OCI-LY3 (cell line): Measurements from ENCODE around the gene PROSER3.

Experiments used
- H2AFZ ChIP-seq: fragments of 200-600, 300-600 bp; shearing (Covaris generic); 2 replicates; pipeline ENCODE4 v1.6.0; 2014; ENCODE audit warnings: antibody characterized with exemption, low read depth, low read length
- H3K27ac ChIP-seq: fragments of 200-600, 300-600 bp; sonication (generic); 2 replicates; pipeline ENCODE4 v1.5.1; 2014; ENCODE audit warnings: mild to moderate bottlenecking, low read length, moderate library complexity, mixed read lengths
- H3K27me3 ChIP-seq: fragments of 200-600, 300-600 bp; sonication (generic); 2 replicates; pipeline ENCODE4 v1.6.1; 2014; ENCODE audit warnings: low read depth, low read length, mixed read lengths
- H3K36me3 ChIP-seq: fragments of 200-600, 300-600 bp; sonication (generic); replicated peaks from 2 replicates; pipeline ENCODE3; 2014; ENCODE audit warnings: low read depth, low read length, mixed read lengths
- H3K4me1 ChIP-seq: fragments of 300-600, 200-600 bp; sonication (generic); 2 replicates; pipeline ENCODE4 v1.6.1; 2014; ENCODE audit warnings: low read length, mixed read lengths
- H3K4me2 ChIP-seq: fragments of 200-600, 300-600 bp; sonication (generic); 2 replicates; pipeline ENCODE4 v1.6.1; 2014; ENCODE audit warnings: low read length, mixed read lengths
- H3K4me3 ChIP-seq: fragments of 300-600, 200-600 bp; sonication (generic); 2 replicates; pipeline ENCODE4 v1.5.1; 2014; ENCODE audit warnings: antibody characterized with exemption, mild to moderate bottlenecking, low read length, moderate library complexity
- H3K79me2 ChIP-seq: fragments of 300-600, 200-600 bp; shearing (Covaris generic); 2 replicates; pipeline ENCODE4 v1.6.1; 2014; ENCODE audit warnings: mild to moderate bottlenecking, low read length, mixed read lengths
- H3K9ac ChIP-seq: fragments of 300-600, 200-600 bp; shearing (Covaris generic); 2 replicates; pipeline ENCODE4 v1.6.0; 2014; ENCODE audit warnings: mild to moderate bottlenecking, low read length, moderate library complexity
- H3K9me3 ChIP-seq: fragments of 200-600, 300-600 bp; shearing (Covaris generic); 2 replicates; pipeline ENCODE4 v1.6.1; 2014; ENCODE audit warnings: low read length, mixed read lengths; ENCODE audit not compliant: insufficient read depth
- H4K20me1 ChIP-seq: fragments of 200-600, 300-600 bp; sonication (generic); 2 replicates; pipeline ENCODE4 v1.6.1; 2016; ENCODE audit warnings: low read length, mixed read lengths; ENCODE audit not compliant: insufficient read depth
- CTCF ChIP-seq: fragments of 200-600, 300-600 bp; sonication (generic); IDR thresholded peaks from 2 replicates; pipeline ENCODE4 v1.5.1; 2014; ENCODE audit warnings: antibody characterized with exemption, low read length, low read depth
- EZH2phosphoT487 ChIP-seq: fragments of 200-600 bp; shearing (Covaris generic); IDR thresholded peaks from 2 replicates; pipeline ENCODE4 v1.6.1; 2018; ENCODE audit warnings: antibody characterized with exemption, mixed run types, low read depth

PROSER3 gene

GRCh38 chr19:35785339-35785627 is 27.3 kb downstream of the PROSER3 start:
- no peak overlapping the region for H2AFZ ChIP-seq
- H3K4me2 ChIP-seq, result no peak overlapping the region
- no peak overlapping the region for H3K4me3 ChIP-seq
- H3K27ac ChIP-seq, result no peak overlapping the region
- no peak overlapping the region for H3K9ac ChIP-seq
- H3K36me3 ChIP-seq, result no peaks in the 10 kb centered on the region
- TF ChIP-seq EZH2phosphoT487, result no peak
- no peak for TF ChIP-seq CTCF
- H3K4me1 ChIP-seq, result peaks cover 12% of the 10 kb centered on the region
- no peaks in the 10 kb centered on the region for H3K27me3 ChIP-seq
- no peaks in the 10 kb centered on the region for H3K9me3 ChIP-seq
- H3K79me2 ChIP-seq, result no peaks in the 10 kb centered on the region
- no peaks in the 10 kb centered on the region for H4K20me1 ChIP-seq

- Histone ChIP-seq H3K79me2 (no peaks in the 10 kb centered on the region), H3K36me3 (no peaks in the 10 kb centered on the region), H3K4me2 (no peak overlapping the region), H3K9ac (no peak overlapping the region), H3K27me3 (no peaks in the 10 kb centered on the region), H3K4me3 (no peak overlapping the region), H2AFZ (no peak overlapping the region), H4K20me1 (no peaks in the 10 kb centered on the region), H3K4me1 (peaks cover 12% of the 10 kb centered on the region), H3K9me3 (no peaks in the 10 kb centered on the region), H3K27ac (no peak overlapping the region)
- TF ChIP-seq CTCF (no peak), EZH2phosphoT487 (no peak)
Observed at GRCh38 chr19:35786299-35787160, 28.6 kb downstream of the PROSER3 start.

GRCh38 chr19:35787227-35787799 is 29.3 kb downstream of the PROSER3 start:
- Histone ChIP-seq H3K36me3 (no peaks in the 10 kb centered on the region), H3K4me3 (no peak overlapping the region), H3K27ac (no peak overlapping the region), H2AFZ (no peak overlapping the region), H3K9me3 (no peaks in the 10 kb centered on the region), H3K4me2 (no peak overlapping the region), H3K9ac (no peak overlapping the region), H3K27me3 (no peaks in the 10 kb centered on the region), H3K79me2 (no peaks in the 10 kb centered on the region), H3K4me1 (peaks cover 12% of the 10 kb centered on the region), H4K20me1 (no peaks in the 10 kb centered on the region)
- TF ChIP-seq EZH2phosphoT487 (no peak), CTCF (no peak)

- H4K20me1 ChIP-seq, result no peaks in the 10 kb centered on the region
- H3K4me2 ChIP-seq, result no peak overlapping the region
- H3K9ac ChIP-seq, result no peak overlapping the region
- no peaks in the 10 kb centered on the region for H3K79me2 ChIP-seq
- no peaks in the 10 kb centered on the region for H3K9me3 ChIP-seq
- H3K27ac ChIP-seq, result no peak overlapping the region
- no peaks in the 10 kb centered on the region for H3K27me3 ChIP-seq
- H3K4me1 ChIP-seq, result peaks cover 3% of the 10 kb centered on the region
- no peak overlapping the region for H2AFZ ChIP-seq
- no peak for TF ChIP-seq CTCF
- no peak for TF ChIP-seq EZH2phosphoT487
- no peaks in the 10 kb centered on the region for H3K36me3 ChIP-seq
- H3K4me3 ChIP-seq, result no peak overlapping the region
Observed at GRCh38 chr19:35788205-35788960, 30.4 kb downstream of the PROSER3 start.
